HEK293 (cell line): Measurements from ENCODE around the gene QRICH2.

Experiments used
- CTCF ChIP-seq: fragments of 450-650 bp; formaldehyde crosslinking; IDR thresholded peaks from 2 replicates; pipeline ENCODE4 v1.5.1; 2016; ENCODE audit warnings: missing biosample characterization, missing genetic modification characterization
- KLF17 ChIP-seq: fragments of 450-650 bp; formaldehyde crosslinking; IDR thresholded peaks from 2 replicates; pipeline ENCODE4 v1.5.1; 2016; ENCODE audit warnings: missing biosample characterization, missing genetic modification characterization
- KLF8 ChIP-seq: fragments of 450-650 bp; formaldehyde crosslinking; IDR thresholded peaks from 2 replicates; pipeline ENCODE4 v1.5.1; 2016; ENCODE audit warnings: missing biosample characterization, missing genetic modification characterization
- MZF1 ChIP-seq: fragments of 450-650 bp; formaldehyde crosslinking; IDR thresholded peaks from 2 replicates; pipeline ENCODE4 v1.5.1; 2017; ENCODE audit warnings: missing biosample characterization, missing genetic modification characterization, borderline replicate concordance
- OVOL3 ChIP-seq: fragments of 450-650 bp; formaldehyde crosslinking; IDR thresholded peaks from 2 replicates; pipeline ENCODE4 v1.5.1; 2016; ENCODE audit warnings: missing biosample characterization, missing genetic modification characterization
- PRDM2 ChIP-seq: fragments of 450-650 bp; formaldehyde crosslinking; IDR thresholded peaks from 2 replicates; pipeline ENCODE4 v1.5.1; 2016; ENCODE audit warnings: missing biosample characterization, missing genetic modification characterization, borderline replicate concordance
- ZBTB26 ChIP-seq: fragments of 450-650 bp; formaldehyde crosslinking; optimal IDR thresholded peaks from 2 replicates; pipeline ENCODE3; 2016; ENCODE audit warnings: missing biosample characterization, mild to moderate bottlenecking, missing genetic modification characterization
- ZBTB49 ChIP-seq: fragments of 450-650 bp; formaldehyde crosslinking; IDR thresholded peaks from 2 replicates; pipeline ENCODE4 v1.5.1; 2016; ENCODE audit warnings: missing biosample characterization, missing genetic modification characterization, low read depth
- ZBTB6 ChIP-seq: fragments of 450-650 bp; formaldehyde crosslinking; IDR thresholded peaks from 2 replicates; pipeline ENCODE4 v1.5.1; 2017; ENCODE audit warnings: missing biosample characterization, missing genetic modification characterization
- ZNF148 ChIP-seq: fragments of 450-650 bp; formaldehyde crosslinking; IDR thresholded peaks from 2 replicates; pipeline ENCODE4 v1.5.0; 2017; ENCODE audit warnings: missing biosample characterization, missing genetic modification characterization, borderline replicate concordance
- ZNF157 ChIP-seq: fragments of 450-650 bp; formaldehyde crosslinking; IDR thresholded peaks from 2 replicates; pipeline ENCODE4 v1.5.1; 2016; ENCODE audit warnings: missing biosample characterization, missing genetic modification characterization
- ZNF175 ChIP-seq: fragments of 450-650 bp; formaldehyde crosslinking; IDR thresholded peaks from 2 replicates; pipeline ENCODE4 v1.5.1; 2016; ENCODE audit warnings: missing biosample characterization, missing genetic modification characterization
- ZNF311 ChIP-seq: fragments of 450-650 bp; formaldehyde crosslinking; IDR thresholded peaks from 2 replicates; pipeline ENCODE4 v1.5.1; 2017; ENCODE audit warnings: missing biosample characterization, missing genetic modification characterization, borderline replicate concordance
- ZNF362 ChIP-seq: fragments of 450-650 bp; formaldehyde crosslinking; IDR thresholded peaks from 2 replicates; pipeline ENCODE4 v1.5.1; 2016; ENCODE audit warnings: missing biosample characterization, missing genetic modification characterization
- ZNF404 ChIP-seq: fragments of 450-650 bp; formaldehyde crosslinking; IDR thresholded peaks from 2 replicates; pipeline ENCODE4 v1.5.1; 2017; ENCODE audit warnings: missing biosample characterization, missing genetic modification characterization
- ZNF473 ChIP-seq: fragments of 450-650 bp; formaldehyde crosslinking; IDR thresholded peaks from 2 replicates; pipeline ENCODE4 v1.5.1; 2017; ENCODE audit warnings: missing biosample characterization, missing genetic modification characterization
- ZNF521 ChIP-seq: fragments of 450-650 bp; formaldehyde crosslinking; IDR thresholded peaks from 2 replicates; pipeline ENCODE4 v1.5.1; 2017; ENCODE audit warnings: missing biosample characterization, mild to moderate bottlenecking, missing genetic modification characterization
- ZNF623 ChIP-seq: fragments of 450-650 bp; formaldehyde crosslinking; IDR thresholded peaks from 2 replicates; pipeline ENCODE4 v1.5.1; 2016; ENCODE audit warnings: missing biosample characterization, missing genetic modification characterization
- ZNF664 ChIP-seq: fragments of 450-650 bp; formaldehyde crosslinking; IDR thresholded peaks from 2 replicates; pipeline ENCODE4 v1.5.1; 2016; ENCODE audit warnings: missing biosample characterization, missing genetic modification characterization
- ZNF785 ChIP-seq: fragments of 450-650 bp; formaldehyde crosslinking; IDR thresholded peaks from 2 replicates; pipeline ENCODE4 v1.5.1; 2016; ENCODE audit warnings: missing biosample characterization, missing genetic modification characterization
- ZNF837 ChIP-seq: fragments of 450-650 bp; formaldehyde crosslinking; IDR thresholded peaks from 2 replicates; pipeline ENCODE4 v1.5.1; 2016; ENCODE audit warnings: missing biosample characterization, missing genetic modification characterization

Gene QRICH2

GRCh38 chr17:76353599-76354316, 45.7 kb upstream of the QRICH2 start, which contains the start of gene PRPSAP1 (continued):
- TF ChIP-seq CTCF (tag by site-specific recombination) (peak; percentile 69), ZBTB49 (no peak), PRDM2 (tag by site-specific recombination) (no peak), ZNF837 (tag by site-specific recombination) (no peak), KLF8 (tag by site-specific recombination) (peak; percentile 99), ZNF157 (no peak), KLF17 (peak; percentile 94), ZNF521 (no peak), ZNF664 (tag by site-specific recombination) (no peak), ZNF311 (no peak), ZNF785 (tag by site-specific recombination) (peak; percentile 64; the same call in 1 of the 2 replicates), ZNF148 (tag by site-specific recombination) (peak; percentile 81; the same call in 1 of the 2 replicates), ZNF175 (no peak), ZNF473 (tag by site-specific recombination) (no peak), MZF1 (no peak), ZBTB6 (tag by site-specific recombination) (no peak), ZBTB26 (tag by site-specific recombination) (peak; percentile 97), OVOL3 (tag by site-specific recombination) (peak; percentile 68), ZNF404 (tag by site-specific recombination) (no peak), ZNF362 (tag by site-specific recombination) (no peak), ZNF623 (tag by site-specific recombination) (no peak; the same call in 1 of the 2 replicates)
